Thoracic aorta (tissue), 2 donors: ENCODE measurements around the gene PPP3CA. TPM values are rescaled to one million over a fixed set of nuclear protein-coding genes. Genes with fewer than 3 reads are reported as not detected.

Experiments
- ATAC-seq: fragments of 150-250 bp; one replicate; pipeline ENCODE4 v1.8.0; 2017; ENCODE audit warnings: low read depth; ENCODE audit not compliant: insufficient number of reproducible peaks, low FRiP score
- DNase-seq: peaks from one replicate; pipeline ENCODE4 v3.0.0-alpha.2; 2020; ENCODE audit warnings: low spot score
- H3K27ac ChIP-seq, 2 donors: fragments of 200-600 bp; sonication (generic); 1 replicate in 1 of 2; 2 replicates in 1 of 2; pipeline ENCODE4 v1.5.1; 2016; ENCODE audit warnings: mild to moderate bottlenecking in 2 of 2, moderate library complexity in 2 of 2
- H3K27me3 ChIP-seq: fragments of 200-600 bp; sonication (generic); replicated peaks from 2 replicates; pipeline ENCODE4 v1.6.0; 2016; ENCODE audit warnings: mild to moderate bottlenecking; ENCODE audit not compliant: insufficient read depth
- H3K36me3 ChIP-seq: fragments of 200-600 bp; sonication (generic); one replicate; pipeline ENCODE4 v1.5.1; 2016
- H3K4me1 ChIP-seq, 2 donors: fragments of 200-600 bp; sonication (generic); 1 replicate in 1 of 2; 2 replicates in 1 of 2; pipeline versions ENCODE4 v1.5.1 to v1.6.0; 2016; ENCODE audit warnings: low read depth in 2 of 2, mild to moderate bottlenecking in 1 of 2; ENCODE audit not compliant: control insufficient read depth in 1 of 2
- H3K4me3 ChIP-seq: fragments of 200-600 bp; sonication (generic); 2 replicates; pipeline ENCODE4 v1.5.1; 2016; ENCODE audit warnings: mild to moderate bottlenecking
- H3K9me3 ChIP-seq: fragments of 200-600 bp; sonication (generic); 2 replicates; pipeline ENCODE4 v1.5.1; 2016
- total RNA-seq, 2 donors: library from RNA; depleted of rRNA; stranded (reverse); fragments of >200 nt; gene quantifications; one replicate each; pipeline versions ENCODE4 v1.1.0 to v1.2.3, GENCODE V29; 2016
- TF ChIP-seq, protein P1 (sequence below): fragments of 200-600 bp; sonication (generic); IDR thresholded peaks from one replicate; pipeline ENCODE4 v1.5.1; 2019; ENCODE audit warnings: antibody characterized with exemption

PPP3CA gene
- total RNA-seq, 2 donors from 2014 or later: 21.9 to 43.2 TPM

DNA sequence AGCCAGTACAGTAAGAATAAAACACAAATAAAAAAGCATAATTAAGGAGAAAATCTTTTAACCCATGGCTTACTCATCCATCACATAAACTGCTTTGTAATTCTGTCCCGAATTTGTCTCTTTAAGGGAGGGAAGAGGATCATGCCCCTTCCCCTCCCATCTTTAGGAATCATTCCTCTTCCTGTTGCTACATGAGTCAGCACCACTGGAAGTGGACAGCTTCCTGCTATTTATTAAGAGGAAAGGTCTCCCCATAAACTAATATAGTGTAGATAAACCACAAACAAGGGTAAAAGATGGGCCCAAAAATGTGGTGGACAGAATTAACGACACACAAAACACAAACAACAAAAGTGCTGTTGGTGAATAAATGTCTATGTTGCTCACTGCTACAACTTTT, 75.8 kb downstream of the PPP3CA start:
- Histone ChIP-seq H3K4me1 (peaks cover 10 to 14% of the 10 kb centered on the region in 2 donors), H3K27ac (no peak overlapping the region), H3K9me3 (no peaks in the 10 kb centered on the region), H3K4me3 (no peak overlapping the region), H3K36me3 (no peaks in the 10 kb centered on the region), H3K27me3 (no peaks in the 10 kb centered on the region)
- ATAC-seq (no peak), DNase-seq (no peak)
- TF ChIP-seq, protein P1, sequence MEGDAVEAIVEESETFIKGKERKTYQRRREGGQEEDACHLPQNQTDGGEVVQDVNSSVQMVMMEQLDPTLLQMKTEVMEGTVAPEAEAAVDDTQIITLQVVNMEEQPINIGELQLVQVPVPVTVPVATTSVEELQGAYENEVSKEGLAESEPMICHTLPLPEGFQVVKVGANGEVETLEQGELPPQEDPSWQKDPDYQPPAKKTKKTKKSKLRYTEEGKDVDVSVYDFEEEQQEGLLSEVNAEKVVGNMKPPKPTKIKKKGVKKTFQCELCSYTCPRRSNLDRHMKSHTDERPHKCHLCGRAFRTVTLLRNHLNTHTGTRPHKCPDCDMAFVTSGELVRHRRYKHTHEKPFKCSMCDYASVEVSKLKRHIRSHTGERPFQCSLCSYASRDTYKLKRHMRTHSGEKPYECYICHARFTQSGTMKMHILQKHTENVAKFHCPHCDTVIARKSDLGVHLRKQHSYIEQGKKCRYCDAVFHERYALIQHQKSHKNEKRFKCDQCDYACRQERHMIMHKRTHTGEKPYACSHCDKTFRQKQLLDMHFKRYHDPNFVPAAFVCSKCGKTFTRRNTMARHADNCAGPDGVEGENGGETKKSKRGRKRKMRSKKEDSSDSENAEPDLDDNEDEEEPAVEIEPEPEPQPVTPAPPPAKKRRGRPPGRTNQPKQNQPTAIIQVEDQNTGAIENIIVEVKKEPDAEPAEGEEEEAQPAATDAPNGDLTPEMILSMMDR: no peak

DNA sequence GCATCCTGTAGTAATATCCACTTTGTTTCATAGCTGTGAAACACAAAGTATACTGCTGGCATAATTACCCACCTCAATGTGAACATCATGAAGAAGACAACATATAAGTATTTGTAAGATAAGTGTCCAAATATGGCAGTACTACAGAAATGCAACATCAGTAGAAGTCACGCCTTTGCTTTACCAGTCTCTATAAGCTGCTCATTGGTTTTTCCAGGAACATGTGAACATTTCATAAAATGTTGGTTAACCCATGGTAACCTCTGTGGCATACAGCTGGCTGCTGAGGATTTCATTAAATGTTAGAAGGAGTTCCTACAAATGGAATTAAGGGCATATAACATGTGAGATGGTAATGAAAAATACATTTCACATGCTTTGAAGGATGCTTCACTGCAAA, 77.6 kb downstream of the PPP3CA start:
- Histone ChIP-seq H3K36me3 (no peaks in the 10 kb centered on the region), H3K4me1 (peaks cover 2 to 5% of the 10 kb centered on the region in 2 donors), H3K4me3 (no peak overlapping the region), H3K9me3 (no peaks in the 10 kb centered on the region), H3K27me3 (no peaks in the 10 kb centered on the region), H3K27ac (no peak overlapping the region)
- no peak for DNase-seq
- TF ChIP-seq, protein P1: no peak
- no peak for ATAC-seq

DNA sequence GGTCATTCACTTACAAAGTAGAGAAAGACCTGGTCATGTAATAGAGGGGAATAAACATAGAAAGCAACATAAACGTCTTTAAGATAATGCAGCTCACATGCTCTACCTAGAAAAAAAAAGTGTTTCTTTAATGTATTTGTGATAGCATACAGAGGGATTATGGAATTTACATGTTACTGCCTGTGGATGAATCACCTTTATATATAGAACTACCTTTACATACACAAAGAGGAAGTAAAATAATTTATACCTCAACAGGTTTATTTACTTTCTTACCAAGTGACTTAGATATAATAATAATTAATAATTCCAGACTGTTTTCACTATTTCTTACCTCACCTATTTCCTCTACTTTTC, 81.5 kb downstream of the PPP3CA start:
- H3K27me3 ChIP-seq: no peaks in the 10 kb centered on the region
- H3K27ac ChIP-seq: no peak overlapping the region
- TF ChIP-seq, protein P1: no peak
- ATAC-seq (no peak), DNase-seq (no peak)
- no peaks in the 10 kb centered on the region for H3K36me3 ChIP-seq
- H3K4me3 ChIP-seq: no peak overlapping the region
- H3K4me1 ChIP-seq: peaks cover 3 to 4% of the 10 kb centered on the region in 2 donors
- H3K9me3 ChIP-seq: no peaks in the 10 kb centered on the region

DNA sequence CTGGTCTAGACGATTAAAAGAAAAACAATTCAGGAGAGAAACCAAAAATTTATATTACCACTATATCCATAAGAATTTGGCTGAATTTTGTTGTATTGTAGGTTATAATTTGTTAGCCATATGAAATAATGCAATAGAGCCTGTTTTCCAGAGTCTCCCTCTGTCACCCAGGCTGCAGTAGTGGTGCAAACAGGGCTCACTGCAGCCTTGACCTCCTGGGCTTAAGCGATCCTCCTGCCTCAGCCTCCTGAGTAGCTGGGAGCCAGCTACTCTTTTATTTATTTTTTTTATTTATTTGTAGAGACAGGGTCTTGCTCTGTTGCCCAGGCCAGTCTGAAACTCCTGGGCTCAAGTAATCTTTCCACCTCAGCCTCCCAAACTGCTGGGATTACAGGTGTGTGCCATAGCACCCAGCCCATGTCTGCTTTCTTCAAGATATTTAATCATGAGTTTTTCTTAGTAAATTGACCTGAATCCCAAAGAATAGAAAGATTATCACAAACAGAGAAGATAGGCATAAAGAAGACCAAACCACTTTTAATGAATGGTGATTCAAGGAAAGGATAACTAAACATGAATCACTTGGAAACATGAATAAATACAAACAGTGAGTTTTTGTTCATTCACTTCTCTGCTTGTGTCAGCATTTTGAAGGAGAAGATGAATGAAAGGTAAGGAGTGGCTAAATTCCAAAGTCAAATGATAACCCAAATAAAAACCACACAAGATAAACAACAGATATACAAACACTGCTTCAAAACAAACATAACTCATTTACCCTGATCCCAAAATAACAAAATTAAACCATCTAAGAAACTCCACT, 82.1 kb downstream of the PPP3CA start:
- DNase-seq (no peak), ATAC-seq (no peak)
- TF ChIP-seq, protein P1: no peak
- Histone ChIP-seq H3K27ac (no peak overlapping the region), H3K4me3 (no peak overlapping the region), H3K9me3 (no peaks in the 10 kb centered on the region), H3K4me1 (peaks cover 3 to 10% of the 10 kb centered on the region in 2 donors), H3K36me3 (no peaks in the 10 kb centered on the region), H3K27me3 (no peaks in the 10 kb centered on the region)

DNA sequence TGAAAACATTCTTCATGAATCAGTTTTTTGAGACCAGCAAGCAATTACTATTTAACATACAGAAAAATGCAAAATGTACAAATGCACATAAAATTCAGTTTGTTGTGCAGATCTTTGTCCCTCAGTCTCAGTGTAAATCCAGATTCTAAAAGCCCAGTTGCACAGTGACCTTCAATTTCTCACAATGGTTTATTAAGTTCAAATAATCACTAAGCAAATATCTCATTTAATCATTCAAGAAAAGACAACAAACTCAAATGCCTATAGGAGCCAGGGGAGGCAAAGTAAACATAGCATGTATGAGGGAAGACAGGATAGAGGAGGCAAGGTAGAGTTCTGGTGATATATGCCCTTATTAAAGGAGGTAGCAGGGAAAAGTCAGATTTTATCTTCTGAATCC, 82.8 kb downstream of the PPP3CA start:
- ATAC-seq: no peak
- Histone ChIP-seq H3K27ac (no peak overlapping the region), H3K9me3 (no peaks in the 10 kb centered on the region), H3K4me1 (peaks cover 9 to 16% of the 10 kb centered on the region in 2 donors), H3K36me3 (no peaks in the 10 kb centered on the region), H3K4me3 (no peak overlapping the region), H3K27me3 (no peaks in the 10 kb centered on the region)
- no peak for DNase-seq
- TF ChIP-seq, protein P1: no peak
